ENCODE results near the gene PTCHD4.

The PTCHD4 gene

DNA sequence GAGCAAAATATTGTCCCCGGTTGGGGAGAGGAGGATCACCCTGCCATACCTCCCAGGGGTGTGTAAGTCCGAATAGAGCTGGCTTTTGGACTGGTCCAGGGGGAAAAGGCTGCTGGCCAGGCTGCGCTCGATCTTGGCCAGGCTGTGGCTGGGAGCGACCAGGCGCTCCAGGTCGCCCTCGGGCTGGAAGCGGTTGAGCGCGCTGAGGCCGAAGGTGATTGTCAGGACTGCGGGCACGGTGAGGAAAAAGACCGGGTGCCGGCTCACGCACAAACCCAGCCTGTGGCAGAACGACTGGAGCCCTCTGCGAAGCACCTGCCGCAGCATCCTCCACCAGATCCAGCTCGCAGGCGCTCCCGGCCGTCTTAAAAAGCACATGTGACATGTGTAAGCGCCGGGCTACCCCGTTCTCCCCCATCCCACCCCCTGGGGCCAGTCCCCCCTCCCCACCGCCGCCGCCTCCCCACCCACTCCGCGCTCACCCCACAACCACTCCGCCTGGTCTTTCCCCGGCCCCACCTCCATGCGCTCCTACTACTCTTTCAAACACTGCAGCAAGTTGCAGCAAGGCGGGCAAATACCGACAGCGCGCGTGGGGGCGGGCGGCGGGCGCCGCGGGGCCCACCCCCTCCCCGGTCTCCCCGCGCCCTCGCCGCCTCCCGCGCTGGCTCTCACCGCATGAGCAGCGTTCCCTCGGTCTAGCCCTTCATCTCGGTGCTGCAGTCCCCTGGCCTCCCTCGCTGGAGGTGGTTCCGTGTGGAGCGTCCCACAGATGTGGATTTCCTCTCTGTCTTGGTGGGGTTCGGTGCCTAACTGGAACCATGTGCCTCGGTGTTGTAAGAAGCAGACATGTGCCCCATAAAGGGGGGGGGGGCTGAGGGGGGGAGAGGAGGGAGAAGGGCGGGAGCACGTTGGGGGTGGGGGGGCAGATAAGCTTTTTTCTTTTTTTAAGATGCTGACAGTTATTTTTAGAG, 42.4 kb downstream of the PTCHD4 start:
- H3K9me3 ChIP-seq (ENCODE audit: insufficient read depth, low read length): no peaks in the 10 kb centered on the region
- peak; percentile 9 for DNase-seq (ENCODE audit: low read depth, low spot score)
- TF ChIP-seq YY1 (IDR thresholded peaks at IDR 0.05; ENCODE audit: insufficient read depth, insufficient read length): no peak
- TF ChIP-seq SUZ12 (IDR thresholded peaks at IDR 0.05; ENCODE audit: extremely low read depth, insufficient read depth, insufficient read length): no peak
- TF ChIP-seq ZNF274 (IDR thresholded peaks at IDR 0.05; ENCODE audit: low read depth, low read length): no peak
- no peaks in the 10 kb centered on the region for H3K4me1 ChIP-seq (ENCODE audit: insufficient read depth, insufficient read length)
- H3K4me3 ChIP-seq (ENCODE audit: insufficient read length, low read depth): peak overlapping the region; percentile 32
- H3K27me3 ChIP-seq (ENCODE audit: insufficient read depth, insufficient read length): peaks cover 26% of the 10 kb centered on the region
- H3K36me3 ChIP-seq (ENCODE audit: insufficient read depth, insufficient read length, low read length): no peaks in the 10 kb centered on the region
- H3K9ac ChIP-seq (ENCODE audit: insufficient read length, low read depth): no peak overlapping the region

DNA sequence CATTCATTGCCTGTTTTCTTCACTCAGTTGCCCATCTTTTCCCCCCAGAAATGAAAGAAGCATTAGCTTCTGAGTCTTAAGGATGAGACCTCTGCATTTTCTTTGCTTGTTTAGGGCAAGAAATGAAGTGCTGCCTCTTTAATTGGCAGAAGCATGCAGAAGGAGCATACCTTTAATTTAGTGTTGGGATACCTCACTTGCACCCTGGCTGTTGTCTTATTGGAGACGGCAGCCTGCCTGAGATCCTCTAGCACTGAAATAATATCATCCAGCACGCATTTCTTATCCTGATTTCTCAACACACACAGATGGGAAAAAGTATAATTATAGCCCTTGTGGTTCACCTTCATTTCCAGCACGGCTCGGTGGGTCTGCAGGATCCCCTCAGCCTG, 43.1 kb downstream of the PTCHD4 start:
- no peak overlapping the region for H3K9ac ChIP-seq (ENCODE audit: insufficient read length, low read depth)
- no peaks in the 10 kb centered on the region for H3K4me1 ChIP-seq (ENCODE audit: insufficient read depth, insufficient read length)
- no peaks in the 10 kb centered on the region for H3K9me3 ChIP-seq (ENCODE audit: insufficient read depth, low read length)
- DNase-seq (ENCODE audit: low read depth, low spot score): no peak
- no peak for TF ChIP-seq YY1 (IDR thresholded peaks at IDR 0.05; ENCODE audit: insufficient read depth, insufficient read length)
- TF ChIP-seq SUZ12 (IDR thresholded peaks at IDR 0.05; ENCODE audit: extremely low read depth, insufficient read depth, insufficient read length): no peak
- no peak for TF ChIP-seq ZNF274 (IDR thresholded peaks at IDR 0.05; ENCODE audit: low read depth, low read length)
- peak overlapping the region; percentile 32 for H3K4me3 ChIP-seq (ENCODE audit: insufficient read length, low read depth)
- peaks cover 26% of the 10 kb centered on the region for H3K27me3 ChIP-seq (ENCODE audit: insufficient read depth, insufficient read length)
- H3K36me3 ChIP-seq (ENCODE audit: insufficient read depth, insufficient read length, low read length): no peaks in the 10 kb centered on the region

DNA sequence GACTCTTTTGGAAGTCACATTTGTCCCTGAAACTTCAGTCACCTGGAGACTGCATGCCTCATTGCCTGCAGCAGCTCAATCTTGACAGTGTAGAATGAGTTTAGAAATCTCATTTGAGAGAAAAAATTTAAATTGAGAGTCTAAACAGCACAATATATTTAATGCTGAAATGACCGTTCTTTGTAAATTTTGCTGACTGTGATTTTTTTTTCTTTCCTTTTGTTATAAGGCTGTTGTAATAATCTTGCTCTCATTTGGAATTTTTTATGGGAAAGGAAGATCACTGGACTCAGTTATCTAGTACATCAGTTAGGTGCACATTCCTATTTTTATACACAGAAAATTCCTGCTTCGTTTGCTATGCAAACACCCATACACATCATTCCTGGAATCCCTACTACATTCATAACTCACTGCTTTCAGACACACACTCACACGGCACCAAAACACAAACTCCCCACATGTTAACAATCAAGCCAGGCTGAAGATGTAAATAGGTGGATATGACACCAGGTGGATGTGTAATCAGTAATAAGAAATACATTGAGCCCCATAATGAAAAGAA, 43.8 kb downstream of the PTCHD4 start:
- DNase-seq (ENCODE audit: low read depth, low spot score): no peak
- no peaks in the 10 kb centered on the region for H3K9me3 ChIP-seq (ENCODE audit: insufficient read depth, low read length)
- no peak overlapping the region for H3K4me3 ChIP-seq (ENCODE audit: insufficient read length, low read depth)
- no peaks in the 10 kb centered on the region for H3K36me3 ChIP-seq (ENCODE audit: insufficient read depth, insufficient read length, low read length)
- H3K27me3 ChIP-seq (ENCODE audit: insufficient read depth, insufficient read length): peaks cover 26% of the 10 kb centered on the region
- no peak overlapping the region for H3K9ac ChIP-seq (ENCODE audit: insufficient read length, low read depth)
- no peak for TF ChIP-seq ZNF274 (IDR thresholded peaks at IDR 0.05; ENCODE audit: low read depth, low read length)
- TF ChIP-seq SUZ12 (IDR thresholded peaks at IDR 0.05; ENCODE audit: extremely low read depth, insufficient read depth, insufficient read length): no peak
- TF ChIP-seq YY1 (IDR thresholded peaks at IDR 0.05; ENCODE audit: insufficient read depth, insufficient read length): no peak
- H3K4me1 ChIP-seq (ENCODE audit: insufficient read depth, insufficient read length): no peaks in the 10 kb centered on the region

DNA sequence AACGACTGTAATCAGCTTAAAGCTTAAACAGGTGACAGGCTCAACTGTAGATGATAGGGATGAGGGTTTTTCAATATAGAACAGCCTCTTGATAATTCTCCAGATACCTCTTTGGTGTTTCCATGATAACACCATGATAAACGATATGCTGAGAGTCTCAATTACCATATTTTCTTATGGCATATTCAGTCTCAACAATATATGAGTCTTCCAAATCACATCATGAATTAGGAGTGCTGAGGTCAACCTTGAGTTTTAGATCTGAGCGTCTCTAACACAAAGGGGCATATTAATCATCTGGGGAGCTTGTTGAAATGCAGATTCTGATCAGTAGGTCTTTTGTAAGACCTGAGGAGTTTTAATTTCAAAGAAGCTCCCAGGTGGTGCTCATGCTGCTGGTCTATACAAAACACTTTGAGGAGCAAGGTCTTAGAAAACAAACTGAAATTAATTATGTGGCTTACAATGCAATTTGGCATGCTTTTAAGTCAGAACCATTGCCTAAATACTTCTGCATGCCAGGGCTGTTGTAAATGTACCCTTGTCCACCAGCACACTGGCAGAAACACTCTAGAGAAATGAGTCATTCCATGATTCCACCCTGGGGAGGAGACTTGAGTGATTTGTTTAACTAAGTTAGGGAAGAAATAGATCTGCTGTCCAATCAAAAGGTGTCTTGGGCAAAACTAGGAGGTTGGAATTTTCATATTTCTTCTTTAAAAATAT, 49.6 kb downstream of the PTCHD4 start:
- Histone ChIP-seq H3K4me1 (ENCODE audit: insufficient read depth, insufficient read length) (no peaks in the 10 kb centered on the region), H3K9me3 (ENCODE audit: insufficient read depth, low read length) (no peaks in the 10 kb centered on the region), H3K4me3 (ENCODE audit: insufficient read length, low read depth) (no peak overlapping the region), H3K27me3 (ENCODE audit: insufficient read depth, insufficient read length) (no peaks in the 10 kb centered on the region), H3K36me3 (ENCODE audit: insufficient read depth, insufficient read length, low read length) (no peaks in the 10 kb centered on the region), H3K9ac (ENCODE audit: insufficient read length, low read depth) (no peak overlapping the region)
- no peak for DNase-seq (ENCODE audit: low read depth, low spot score)
- no peak for TF ChIP-seq SUZ12 (IDR thresholded peaks at IDR 0.05; ENCODE audit: extremely low read depth, insufficient read depth, insufficient read length)
- TF ChIP-seq YY1 (IDR thresholded peaks at IDR 0.05; ENCODE audit: insufficient read depth, insufficient read length): no peak

Data from NT2/D1 (cell line).